Measurements from ENCODE around the gene AP3S2. TPM values are rescaled to one million over a fixed set of nuclear protein-coding genes. Genes with fewer than 3 reads are reported as not detected.

AP3S2 gene
- total RNA-seq, 4 donors from 2014 or later: 20.9 to 90.0 (median 72.6) TPM

GRCh38 chr15:89807689-89808088 is 86.1 kb downstream of the AP3S2 start:
- Histone ChIP-seq H3K27ac (no peak overlapping the region), H3K4me3 (no peak overlapping the region), H3K36me3 (no peaks in the 10 kb centered on the region), H3K27me3 (no peaks in the 10 kb centered on the region), H3K4me1 (peaks cover 3 to 22% (median 15%) of the 10 kb centered on the region in 4 donors), H3K9me3 (no peaks in the 10 kb centered on the region)
- DNase-seq: no peak
- TF ChIP-seq POLR2A (IDR thresholded peaks at IDR 0.05): no peak
- TF ChIP-seq POLR2AphosphoS5 (IDR thresholded peaks at IDR 0.05): no peak
- TF ChIP-seq EP300 (IDR thresholded peaks at IDR 0.05; ENCODE audit: low read depth): no peak
- no peak for TF ChIP-seq CTCF (IDR thresholded peaks at IDR 0.05)
- intact Hi-C loops (cut with DNase I; ENCODE audit: low total_unique reads): no loop called here
- WGBS, 2 donors (ENCODE audit: low coverage in 1 of 2): 75 to 89% methylated on average over 1 to 6 of the region's 6 CpGs
- in situ Hi-C loops (cut with MboI; ENCODE audit: low pct_ligation_motif_present in 1 of 4, low pct_unique_long_range_greater_than_20kb in 1 of 4, low sequenced_read_pairs in 3 of 4): no loop called here

DNA sequence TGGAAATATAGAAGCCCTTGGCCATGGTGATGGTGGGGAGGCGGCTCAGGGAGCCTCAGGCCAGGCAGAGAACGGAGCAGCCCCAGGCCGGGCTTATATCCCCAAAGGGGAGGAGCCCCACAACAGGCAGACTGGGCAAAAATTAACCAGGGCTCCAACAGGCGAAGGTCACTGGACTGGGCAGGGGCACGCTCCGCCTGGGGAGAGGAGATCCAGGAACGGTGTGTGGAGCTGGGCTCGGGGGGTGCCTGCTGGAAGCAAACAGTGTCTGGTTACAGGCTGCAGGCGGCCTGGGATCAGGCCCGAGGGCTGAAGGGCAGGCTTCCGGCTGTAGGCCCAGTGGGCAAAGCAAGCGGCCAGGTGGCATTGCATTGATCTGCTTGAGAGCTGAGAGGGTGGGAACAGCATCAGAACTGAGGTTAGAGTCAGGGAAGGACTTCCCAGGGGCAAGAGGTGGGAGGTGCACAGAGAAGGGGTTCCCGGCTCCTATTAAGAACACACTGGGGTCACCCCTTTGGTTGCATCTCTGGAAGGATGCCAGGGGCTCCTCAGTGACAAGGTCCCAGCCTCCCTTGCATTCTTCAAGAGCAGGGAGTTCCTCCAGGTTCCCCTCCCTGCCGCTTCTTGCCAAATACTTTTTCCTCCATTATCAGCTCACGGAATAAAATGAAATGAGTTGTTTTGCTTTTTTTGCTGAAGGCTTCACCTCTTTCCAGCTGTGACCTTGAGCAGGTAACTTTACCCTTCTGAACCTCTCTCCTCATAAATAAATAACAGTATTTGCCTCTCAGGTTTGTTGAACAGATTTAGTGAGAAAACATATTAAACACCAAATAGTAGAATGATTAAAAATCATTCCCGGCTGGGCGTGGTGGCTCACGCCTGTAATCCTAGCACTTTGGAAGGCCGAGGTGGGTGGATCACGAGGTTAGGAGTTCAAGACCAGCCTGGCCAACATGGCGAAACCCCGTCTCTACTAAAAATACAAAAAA is 86.9 kb downstream of the AP3S2 start:
- TF ChIP-seq EP300 (IDR thresholded peaks at IDR 0.05; ENCODE audit: low read depth) (no peak), CTCF (IDR thresholded peaks at IDR 0.05) (no peak), POLR2AphosphoS5 (IDR thresholded peaks at IDR 0.05) (no peak), POLR2A (IDR thresholded peaks at IDR 0.05) (no peak)
- H3K4me3 ChIP-seq: no peak overlapping the region
- peaks cover 3 to 13% (median 8%) of the 10 kb centered on the region in 4 donors for H3K4me1 ChIP-seq
- in situ Hi-C loops (cut with MboI; ENCODE audit: low pct_ligation_motif_present in 1 of 4, low pct_unique_long_range_greater_than_20kb in 1 of 4, low sequenced_read_pairs in 3 of 4) (no loop called here), intact Hi-C loops (cut with DNase I; ENCODE audit: low total_unique reads) (no loop called here)
- peak overlapping the region in 3 of 4 donors; percentile 6 to 61 (median 20) for H3K27ac ChIP-seq
- 74 to 84% methylated on average over 5 to 22 of the region's 22 CpGs for WGBS, 2 donors (ENCODE audit: low coverage in 1 of 2)
- peak; percentile 47 for DNase-seq
- no peaks in the 10 kb centered on the region for H3K27me3 ChIP-seq
- no peaks in the 10 kb centered on the region for H3K9me3 ChIP-seq
- H3K36me3 ChIP-seq: no peaks in the 10 kb centered on the region

GRCh38 chr15:89806210-89806558 is 87.6 kb downstream of the AP3S2 start:
- Histone ChIP-seq H3K36me3 (no peaks in the 10 kb centered on the region), H3K9me3 (no peaks in the 10 kb centered on the region), H3K27me3 (no peaks in the 10 kb centered on the region), H3K27ac (peak overlapping the region in 2 of 4 donors; percentile 20 to 61), H3K4me3 (peak overlapping the region in 1 of 4 donors; percentile 22), H3K4me1 (peaks cover 3 to 10% (median 7%) of the 10 kb centered on the region in 4 donors)
- DNase-seq: no peak
- TF ChIP-seq POLR2AphosphoS5 (IDR thresholded peaks at IDR 0.05) (no peak), POLR2A (IDR thresholded peaks at IDR 0.05) (no peak), CTCF (IDR thresholded peaks at IDR 0.05) (no peak), EP300 (IDR thresholded peaks at IDR 0.05; ENCODE audit: low read depth) (no peak)
- in situ Hi-C loops (cut with MboI; ENCODE audit: low pct_ligation_motif_present in 1 of 4, low pct_unique_long_range_greater_than_20kb in 1 of 4, low sequenced_read_pairs in 3 of 4) (no loop called here), intact Hi-C loops (cut with DNase I; ENCODE audit: low total_unique reads) (no loop called here)
- 88% methylated on average over 20 of the region's 21 CpGs; no CpG with 5 or more reads in 1 of the 2 donors for WGBS, 2 donors (ENCODE audit: low coverage in 1 of 2)

Data from transverse colon (tissue), 4 donors.